ENCODE results near the gene HTR4. TPM values are rescaled to one million over a fixed set of nuclear protein-coding genes. Genes with fewer than 3 reads are reported as not detected.

The HTR4 gene
- total and polyA plus RNA-seq, 2 of the 4 experiments (the other 2 are of a cell fraction): not detected

DNA sequence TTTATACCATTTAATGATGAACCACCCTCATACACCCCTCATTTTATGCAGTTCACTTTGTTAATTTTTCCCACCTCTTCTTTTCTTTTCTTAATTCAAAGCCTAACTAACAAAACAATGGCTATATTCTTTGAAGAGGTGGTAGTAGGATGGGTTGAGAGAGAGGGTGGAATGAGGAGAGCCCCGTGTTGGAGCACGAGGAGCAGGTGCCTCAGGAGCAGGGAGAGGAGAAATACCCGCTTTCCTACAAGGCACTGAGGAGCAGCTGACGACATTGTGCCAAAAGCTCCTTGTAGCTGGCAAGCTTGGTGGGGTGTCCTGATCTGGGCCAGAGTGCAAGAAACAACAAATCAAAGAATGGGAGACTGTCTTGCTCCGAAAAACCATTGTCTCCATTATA, 129.6 kb downstream of the HTR4 start:
- Histone ChIP-seq H2BK120ac (ENCODE audit: low read depth, low read length) (no peak overlapping the region), H2AFZ (replicated peaks; ENCODE audit: low read length, poor library complexity) (no peak overlapping the region), H3K4me1 (ENCODE audit: control insufficient read depth, insufficient read depth, low read length) (no peaks in the 10 kb centered on the region), H4K8ac (ENCODE audit: low read depth in 2 of 2, low read length in 2 of 2) (no peak overlapping the region), H2BK15ac (ENCODE audit: low read depth, low read length) (no peak overlapping the region), H3K18ac (ENCODE audit: low read depth, low read length) (no peak overlapping the region), H2AK9ac (replicated peaks; ENCODE audit: low read depth, low read length, poor library complexity) (no peak overlapping the region), H3K56ac (ENCODE audit: extremely low read depth, insufficient read depth, low read length) (no peak overlapping the region), H3K36me3 (ENCODE audit: control insufficient read depth, insufficient read depth, low read length) (no peaks in the 10 kb centered on the region), H3K4ac (ENCODE audit: low read depth, low read length) (no peak overlapping the region), H3K9ac (ENCODE audit: low read depth, low read length) (no peak overlapping the region), H4K5ac (ENCODE audit: low read depth, low read length) (no peak overlapping the region), H3K14ac (replicated peaks; ENCODE audit: low read depth, low read length) (no peak overlapping the region), H3K4me3 (ENCODE audit: insufficient read depth, low read depth, low read length) (no peak overlapping the region), H3K23ac (ENCODE audit: low read depth, low read length) (no peak overlapping the region), H3K27ac (ENCODE audit: insufficient read depth, low read length) (no peak overlapping the region), H3K9me1 (ENCODE audit: insufficient read depth, low read length) (no peaks in the 10 kb centered on the region), H4K20me1 (ENCODE audit: insufficient read depth, low read length) (no peaks in the 10 kb centered on the region), H3K79me1 (ENCODE audit: low read depth in 1 of 2, low read length in 2 of 2) (no peaks in the 10 kb centered on the region), H3K9me3 (ENCODE audit: control insufficient read depth, insufficient read depth, low read length) (no peaks in the 10 kb centered on the region), H3K4me2 (ENCODE audit: low read depth, low read length) (no peak overlapping the region), H2BK5ac (ENCODE audit: low read depth, low read length, poor library complexity, severe bottlenecking) (no peak overlapping the region), H2AK5ac (ENCODE audit: low read depth, low read length) (no peak overlapping the region), H2BK20ac (ENCODE audit: low read depth, low read length) (no peak overlapping the region), H4K91ac (ENCODE audit: insufficient read depth, low read depth, low read length) (no peak overlapping the region), H3K27me3 (ENCODE audit: control insufficient read depth, insufficient read depth, low read length) (no peaks in the 10 kb centered on the region; the same call in 1 of the 2 replicates)
- TF ChIP-seq MAZ (IDR thresholded peaks at IDR 0.05; ENCODE audit: borderline replicate concordance, low read depth, low read length) (no peak), RAD21 (IDR thresholded peaks at IDR 0.05; ENCODE audit: low read length) (no peak), MXI1 (IDR thresholded peaks at IDR 0.05; ENCODE audit: borderline replicate concordance, low read depth, low read length) (no peak), MAFK (IDR thresholded peaks at IDR 0.05; ENCODE audit: low read depth, low read length) (no peak), BHLHE40 (IDR thresholded peaks at IDR 0.05; ENCODE audit: low read depth, low read length) (no peak), FOS (IDR thresholded peaks at IDR 0.05; ENCODE audit: low read depth, low read length) (no peak), RFX5 (IDR thresholded peaks at IDR 0.05; ENCODE audit: low read depth, low read length) (no peak), POLR2A (IDR thresholded peaks at IDR 0.05; ENCODE audit: low read depth, low read length) (no peak), RCOR1 (IDR thresholded peaks at IDR 0.05; ENCODE audit: insufficient replicate concordance, low read length) (no peak)
- no TSS peak for BruUV-seq (replicated peaks)
- DNase-seq: no peak
- in situ Hi-C loops (cut with MboI; ENCODE audit: low sequenced_read_pairs) (no loop called here), dilution Hi-C loops (cut with HindIII; ENCODE audit: low sequenced_read_pairs, unreplicated experiment) (no loop called here), intact Hi-C loops (cut with micrococcal nuclease) (loop anchor here (5.0 kb wide), 1 partner anchor 48 kb away; no protein-coding TSS in a partner anchor)
- CTCF ChIA-PET: no interaction called here
- no peak for ATAC-seq (ENCODE audit: low read depth)
- POLR2A ChIA-PET (ENCODE audit: unreplicated experiment): no interaction called here
- WGBS, 2 experiments (ENCODE audit: extremely low coverage in 2 of 2, insufficient read length in 1 of 2): 43% methylated on average over 4 of the region's 5 CpGs; no CpG with 5 or more reads in 1 of the 2 experiments

Data from IMR-90 (cell line).